Activated CD4-positive, alpha-beta T cell treated with anti-CD3 and anti-CD28 coated beads, Interleukin-2, amount 10 ng/mL, durations not matched to agents 7 days and 5 days (primary cell): Measurements from ENCODE around the gene SERPINC1. TPM values are rescaled to one million over a fixed set of nuclear protein-coding genes. Genes with fewer than 3 reads are reported as not detected.
A peak's percentile ranks its signal among the peaks of the same experiment; 100 is the strongest.
"Not testable (repeated sequence)": the region's sequence is repeated elsewhere in the genome, so short reads cannot be mapped to it uniquely, and the experiment has no call there.

Experiments used
- CTCF ChIA-PET: fragments of 350-600 bp; sonication (Branson Sonifier 250); formaldehyde crosslinking; loops from one replicate; lab custom pipeline; 2021; ENCODE audit warnings: antibody characterized with exemption; lab: Charles Lee
- POLR2A ChIA-PET: fragments of 350-600 bp; sonication (Branson Sonifier 250); formaldehyde crosslinking; loops from one replicate; lab custom pipeline; 2021; ENCODE audit warnings: antibody characterized with exemption; lab: Charles Lee
- DNase-seq: peaks from one replicate; pipeline ENCODE4 v3.0.0-alpha.2; 2020
- H3K27ac Mint-ChIP-seq: one replicate; pipeline ENCODE4 v1.8.0; 2021; ENCODE audit warnings: mild to moderate bottlenecking, moderate library complexity, mixed read lengths
- H3K27me3 Mint-ChIP-seq: one replicate; pipeline ENCODE4 v1.8.0; 2021; ENCODE audit warnings: mixed read lengths
- H3K36me3 Mint-ChIP-seq: one replicate; pipeline ENCODE4 v1.8.0; 2021; ENCODE audit warnings: low read depth, mixed read lengths
- H3K4me1 Mint-ChIP-seq: one replicate; pipeline ENCODE4 v1.8.0; 2021; ENCODE audit warnings: mixed read lengths
- H3K4me3 Mint-ChIP-seq: one replicate; pipeline ENCODE4 v1.8.0; 2021; ENCODE audit warnings: mild to moderate bottlenecking, moderate library complexity, mixed read lengths
- H3K9me3 Mint-ChIP-seq: one replicate; pipeline ENCODE4 v1.8.0; 2021; ENCODE audit warnings: mixed read lengths
- total RNA-seq, 2 experiments: library from RNA; stranded (reverse); gene quantifications; one replicate each; pipeline ENCODE4 v1.2.3, GENCODE V29; 2021

The SERPINC1 gene
- total RNA-seq, 2 experiments from 2014 or later = 0.17 TPM

DNA sequence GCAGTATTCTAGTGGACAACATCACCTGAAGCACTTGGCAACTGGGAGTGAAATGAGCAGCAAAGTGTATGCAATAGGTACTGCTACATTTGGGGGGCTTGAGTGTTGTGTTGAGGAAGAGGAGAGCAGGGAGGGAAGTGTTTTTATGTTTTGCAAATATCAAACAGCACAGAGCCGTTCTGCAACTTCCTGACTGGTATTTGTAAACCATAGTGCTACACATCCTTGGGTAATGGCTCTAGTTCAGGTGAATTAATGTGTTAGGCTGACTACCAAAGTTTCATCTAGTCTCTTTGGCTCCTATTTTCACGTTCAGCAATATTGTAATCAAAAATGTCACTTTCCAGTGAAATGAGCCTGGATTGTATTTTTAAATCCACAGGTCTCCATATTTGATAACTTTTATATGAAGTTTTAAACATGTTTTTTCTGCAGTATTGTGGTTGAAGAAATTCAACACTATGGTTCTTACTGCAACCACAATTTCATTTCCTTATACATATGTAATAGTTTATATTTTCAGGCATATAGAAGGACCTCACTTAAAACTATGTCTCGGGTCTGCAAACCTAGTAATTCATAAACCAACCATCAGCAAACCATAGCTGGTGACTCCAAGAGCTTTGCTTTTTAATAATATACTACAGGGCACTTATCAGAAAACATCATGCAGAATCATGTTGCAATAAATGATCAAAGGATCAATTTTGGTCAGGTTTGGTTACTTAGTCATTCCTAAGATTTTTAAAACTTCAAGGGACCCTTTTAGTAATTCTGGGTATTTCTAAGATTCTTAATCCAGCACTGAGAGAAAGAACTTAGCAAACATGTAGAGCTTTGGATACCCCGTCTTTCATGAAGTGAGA lies 30.1 kb downstream of the SERPINC1 start:
- H3K27ac Mint-ChIP-seq = peak overlapping the region; percentile 55
- CTCF ChIA-PET = no interaction called here
- H3K27me3 Mint-ChIP-seq = no peaks in the 10 kb centered on the region
- H3K4me3 Mint-ChIP-seq = no peak overlapping the region
- POLR2A ChIA-PET = no interaction called here
- DNase-seq = no peak
- H3K4me1 Mint-ChIP-seq = peaks cover 16% of the 10 kb centered on the region
- peaks cover 42% of the 10 kb centered on the region for H3K36me3 Mint-ChIP-seq
- H3K9me3 Mint-ChIP-seq = no peaks in the 10 kb centered on the region

DNA sequence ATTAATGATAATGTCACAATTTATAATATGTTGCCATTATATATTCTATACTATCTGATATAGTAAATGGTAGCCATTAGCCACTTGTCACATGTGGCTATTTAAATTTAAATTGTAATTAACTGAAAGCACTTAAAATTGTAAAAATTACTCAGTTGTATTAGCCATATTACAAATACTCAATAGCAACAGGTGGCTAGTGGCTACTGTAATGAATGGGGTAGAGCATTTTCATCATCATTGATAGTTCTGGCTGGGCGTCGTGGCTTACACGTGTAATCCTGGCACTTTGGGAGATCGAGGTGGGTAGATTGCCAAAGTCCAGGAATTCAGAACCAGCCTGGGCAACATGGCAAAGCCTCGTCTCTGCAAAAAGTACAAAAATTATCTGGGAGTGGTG lies 32.4 kb downstream of the SERPINC1 start:
- Mint-ChIP-seq H3K4me1 (peaks cover 16% of the 10 kb centered on the region), H3K4me3 (no peak overlapping the region), H3K27ac (no peak overlapping the region), H3K9me3 (peaks cover 3% of the 10 kb centered on the region), H3K36me3 (peaks cover 33% of the 10 kb centered on the region), H3K27me3 (no peaks in the 10 kb centered on the region)
- ChIA-PET POLR2A (no interaction called here), CTCF (no interaction called here)
- DNase-seq = no peak

DNA sequence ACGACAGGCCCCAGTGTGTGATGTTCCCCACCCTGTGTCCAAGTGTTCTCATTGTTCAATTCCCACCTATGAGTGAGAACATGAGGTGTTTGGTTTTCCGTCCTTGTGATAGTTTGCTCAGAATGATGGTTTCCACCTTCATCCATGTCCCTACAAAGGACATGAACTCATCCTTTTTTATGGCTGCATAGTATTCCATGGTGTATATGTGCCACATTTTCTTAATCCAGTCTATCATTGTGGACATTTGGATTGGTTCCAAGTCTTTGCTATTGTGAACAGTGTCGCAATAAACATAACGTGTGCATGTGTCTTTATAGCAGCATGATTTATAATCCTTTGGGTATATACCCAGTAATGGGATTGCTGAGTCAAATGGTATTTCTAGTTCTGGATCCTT lies 36.0 kb downstream of the SERPINC1 start:
- DNase-seq, H3K4me1 Mint-ChIP-seq, H3K4me3 Mint-ChIP-seq, POLR2A ChIA-PET, H3K9me3 Mint-ChIP-seq, CTCF ChIA-PET, H3K27me3 Mint-ChIP-seq, H3K27ac Mint-ChIP-seq: not testable (repeated sequence)
- peaks cover 22% of the 10 kb centered on the region for H3K36me3 Mint-ChIP-seq

DNA sequence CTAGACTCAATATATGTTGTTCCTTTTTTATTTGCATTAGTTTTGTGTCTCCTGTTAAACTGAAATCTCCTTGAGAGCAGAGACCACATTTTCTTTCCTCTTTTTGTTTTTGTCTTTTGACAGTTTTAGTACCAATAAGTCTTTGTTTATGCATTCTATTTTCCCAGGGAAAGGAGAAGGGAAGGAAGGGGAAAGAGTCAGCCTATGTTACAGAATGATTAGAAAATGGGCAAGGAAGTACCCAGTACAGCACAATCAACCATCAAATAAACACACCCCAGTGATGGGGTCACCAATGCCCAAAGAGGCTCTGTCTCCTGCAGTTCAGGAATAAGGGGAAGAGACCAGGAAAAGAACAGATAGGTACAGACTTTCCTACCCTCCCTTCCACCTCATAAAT lies 38.9 kb downstream of the SERPINC1 start:
- Mint-ChIP-seq H3K4me1 (peaks cover 6% of the 10 kb centered on the region), H3K36me3 (peaks cover 25% of the 10 kb centered on the region), H3K9me3 (peaks cover 3% of the 10 kb centered on the region), H3K27ac (no peak overlapping the region), H3K27me3 (no peaks in the 10 kb centered on the region), H3K4me3 (no peak overlapping the region)
- ChIA-PET POLR2A (no interaction called here), CTCF (no interaction called here)
- DNase-seq = no peak

DNA sequence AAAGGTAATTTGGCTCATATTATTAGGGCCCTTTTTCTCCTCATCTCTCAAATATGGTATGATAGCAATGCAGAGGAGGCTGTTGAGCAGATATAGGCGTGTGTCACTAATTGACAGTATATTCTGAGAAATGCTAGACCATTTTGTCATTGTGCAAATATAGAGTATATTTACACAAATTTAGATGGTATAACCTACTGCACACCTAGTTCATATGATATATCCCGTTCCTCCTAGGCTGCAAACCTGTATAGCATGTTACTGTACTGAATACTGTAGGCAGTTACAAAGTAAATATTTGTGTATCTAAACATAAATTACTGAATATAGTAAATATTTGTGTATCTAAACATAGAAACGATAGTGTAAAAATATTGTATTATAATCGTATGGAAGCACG lies 40.4 kb downstream of the SERPINC1 start:
- Mint-ChIP-seq H3K27me3 (no peaks in the 10 kb centered on the region), H3K27ac (no peak overlapping the region), H3K4me3 (no peak overlapping the region), H3K36me3 (peaks cover 31% of the 10 kb centered on the region), H3K4me1 (peaks cover 8% of the 10 kb centered on the region), H3K9me3 (peaks cover 3% of the 10 kb centered on the region)
- CTCF ChIA-PET = interaction anchor here (0.6 kb wide), 1 partner anchor 655 kb away, joined by 3 read pairs; no protein-coding TSS in a partner anchor
- no peak for DNase-seq
- POLR2A ChIA-PET = no interaction called here

DNA sequence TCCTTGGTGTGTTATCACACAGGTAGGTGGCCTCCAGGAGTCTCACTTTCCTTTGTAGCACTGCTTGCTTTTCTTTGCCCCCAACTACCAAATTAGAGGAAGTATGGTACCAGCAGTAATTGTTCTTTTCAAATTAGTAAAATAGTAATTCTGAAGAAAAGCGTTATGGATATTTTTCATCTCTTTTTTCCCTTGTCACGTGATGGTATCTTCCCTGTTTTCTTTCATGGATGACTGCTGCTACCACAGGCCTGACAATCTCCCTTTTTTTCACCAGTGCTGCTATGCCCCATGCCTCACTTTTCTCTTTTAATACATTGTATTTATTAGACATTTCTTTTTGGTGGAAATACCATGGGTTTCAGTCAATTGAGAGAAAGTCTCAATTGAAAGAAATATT lies 45.6 kb downstream of the SERPINC1 start:
- H3K27me3 Mint-ChIP-seq = no peaks in the 10 kb centered on the region
- H3K9me3 Mint-ChIP-seq = no peaks in the 10 kb centered on the region
- peak overlapping the region; percentile 96 for H3K27ac Mint-ChIP-seq
- ChIA-PET POLR2A (no interaction called here), CTCF (no interaction called here)
- H3K36me3 Mint-ChIP-seq = peaks cover 41% of the 10 kb centered on the region
- H3K4me1 Mint-ChIP-seq = peaks cover 42% of the 10 kb centered on the region
- no peak for DNase-seq
- H3K4me3 Mint-ChIP-seq = peak overlapping the region; percentile 48

DNA sequence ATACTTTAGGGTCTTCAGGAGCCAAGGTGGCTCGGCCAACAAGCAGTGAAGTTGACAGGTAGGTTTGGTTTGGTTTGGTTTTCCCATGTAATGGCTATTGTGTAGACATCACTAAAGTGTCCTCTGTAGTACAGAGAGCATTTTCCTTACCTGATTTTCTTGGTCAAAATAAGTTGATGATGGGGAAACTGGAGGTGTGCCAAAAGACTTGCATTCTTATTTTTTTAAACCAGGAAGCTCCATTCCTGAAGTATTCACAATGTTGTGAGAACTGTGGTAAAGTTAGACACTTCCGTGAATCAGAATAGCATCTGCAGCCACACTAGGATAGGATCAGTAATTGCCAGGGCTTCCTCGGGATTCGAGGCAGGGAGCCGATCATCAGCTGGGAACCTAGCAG lies 46.0 kb downstream of the SERPINC1 start:
- H3K27ac Mint-ChIP-seq = peak overlapping the region; percentile 96
- H3K9me3 Mint-ChIP-seq = no peaks in the 10 kb centered on the region
- no peak for DNase-seq
- H3K27me3 Mint-ChIP-seq = no peaks in the 10 kb centered on the region
- H3K4me3 Mint-ChIP-seq = peak overlapping the region; percentile 95
- CTCF ChIA-PET = no interaction called here
- H3K4me1 Mint-ChIP-seq = peaks cover 46% of the 10 kb centered on the region
- H3K36me3 Mint-ChIP-seq = peaks cover 43% of the 10 kb centered on the region
- POLR2A ChIA-PET = no interaction called here

DNA sequence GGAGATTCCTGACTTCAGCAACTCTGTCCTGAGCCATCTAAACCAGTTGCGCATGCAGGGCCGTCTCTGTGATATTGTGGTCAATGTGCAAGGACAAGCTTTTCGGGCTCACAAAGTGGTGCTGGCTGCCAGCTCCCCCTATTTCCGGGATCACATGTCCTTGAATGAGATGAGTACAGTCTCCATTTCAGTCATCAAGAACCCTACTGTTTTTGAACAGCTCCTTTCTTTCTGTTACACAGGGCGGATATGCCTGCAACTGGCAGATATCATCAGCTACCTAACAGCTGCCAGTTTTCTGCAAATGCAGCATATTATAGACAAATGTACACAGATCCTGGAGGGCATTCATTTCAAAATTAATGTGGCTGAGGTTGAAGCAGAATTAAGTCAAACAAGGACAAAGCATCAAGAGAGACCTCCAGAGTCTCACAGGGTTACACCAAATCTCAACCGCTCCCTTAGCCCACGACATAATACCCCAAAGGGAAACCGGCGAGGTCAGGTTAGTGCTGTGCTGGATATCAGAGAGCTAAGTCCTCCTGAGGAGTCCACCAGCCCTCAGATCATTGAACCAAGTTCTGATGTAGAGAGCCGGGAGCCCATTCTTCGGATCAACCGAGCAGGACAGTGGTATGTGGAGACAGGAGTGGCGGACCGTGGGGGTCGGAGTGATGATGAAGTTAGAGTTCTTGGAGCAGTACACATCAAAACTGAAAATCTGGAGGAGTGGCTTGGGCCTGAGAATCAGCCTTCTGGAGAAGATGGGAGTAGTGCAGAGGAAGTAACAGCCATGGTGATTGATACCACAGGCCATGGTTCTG lies 46.7 kb downstream of the SERPINC1 start:
- H3K27me3 Mint-ChIP-seq = no peaks in the 10 kb centered on the region
- H3K9me3 Mint-ChIP-seq = no peaks in the 10 kb centered on the region
- H3K36me3 Mint-ChIP-seq = peaks cover 44% of the 10 kb centered on the region
- ChIA-PET POLR2A (interaction anchor here (0.5 kb wide), 1 partner anchor 1044 kb away, joined by 3 read pairs; no protein-coding TSS in a partner anchor), CTCF (interaction anchor here (0.6 to 0.9 kb wide), 3 partner anchors 10 to 79 kb away, joined by 3 read pairs; no protein-coding TSS in a partner anchor)
- peak overlapping the region; percentile 95 for H3K4me3 Mint-ChIP-seq
- peak; percentile 52 for DNase-seq
- H3K4me1 Mint-ChIP-seq = peaks cover 52% of the 10 kb centered on the region
- peak overlapping the region; percentile 96 for H3K27ac Mint-ChIP-seq

DNA sequence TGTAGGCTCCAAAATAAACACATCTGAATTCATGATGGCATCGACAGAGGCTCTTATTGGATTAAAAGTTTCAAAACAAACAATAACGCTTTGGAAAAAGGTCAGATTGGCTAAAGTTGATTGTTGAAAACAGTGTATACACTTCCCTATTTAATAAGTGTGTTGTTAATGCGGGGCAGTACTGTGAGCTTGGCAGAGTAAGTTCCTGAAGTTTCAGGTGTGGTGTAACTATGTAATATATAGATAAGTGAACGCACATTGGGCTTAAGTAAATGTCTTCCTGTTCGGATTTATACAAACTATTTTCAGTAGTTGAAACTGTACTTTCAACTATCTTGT lies 48.1 kb downstream of the SERPINC1 start:
- Mint-ChIP-seq H3K4me1 (peaks cover 63% of the 10 kb centered on the region), H3K9me3 (no peaks in the 10 kb centered on the region), H3K27me3 (no peaks in the 10 kb centered on the region), H3K36me3 (peaks cover 56% of the 10 kb centered on the region), H3K4me3 (peak overlapping the region; percentile 95), H3K27ac (peak overlapping the region; percentile 96)
- DNase-seq = no peak
- POLR2A ChIA-PET = interaction anchor here (2.1 kb wide), 1 partner anchor 45 kb away, joined by 7 read pairs; the partner anchor contains the start of genes CENPL and DARS2
- CTCF ChIA-PET = interaction anchor here (1.2 kb wide), 1 partner anchor 41 kb away, joined by 4 read pairs; no protein-coding TSS in a partner anchor

DNA sequence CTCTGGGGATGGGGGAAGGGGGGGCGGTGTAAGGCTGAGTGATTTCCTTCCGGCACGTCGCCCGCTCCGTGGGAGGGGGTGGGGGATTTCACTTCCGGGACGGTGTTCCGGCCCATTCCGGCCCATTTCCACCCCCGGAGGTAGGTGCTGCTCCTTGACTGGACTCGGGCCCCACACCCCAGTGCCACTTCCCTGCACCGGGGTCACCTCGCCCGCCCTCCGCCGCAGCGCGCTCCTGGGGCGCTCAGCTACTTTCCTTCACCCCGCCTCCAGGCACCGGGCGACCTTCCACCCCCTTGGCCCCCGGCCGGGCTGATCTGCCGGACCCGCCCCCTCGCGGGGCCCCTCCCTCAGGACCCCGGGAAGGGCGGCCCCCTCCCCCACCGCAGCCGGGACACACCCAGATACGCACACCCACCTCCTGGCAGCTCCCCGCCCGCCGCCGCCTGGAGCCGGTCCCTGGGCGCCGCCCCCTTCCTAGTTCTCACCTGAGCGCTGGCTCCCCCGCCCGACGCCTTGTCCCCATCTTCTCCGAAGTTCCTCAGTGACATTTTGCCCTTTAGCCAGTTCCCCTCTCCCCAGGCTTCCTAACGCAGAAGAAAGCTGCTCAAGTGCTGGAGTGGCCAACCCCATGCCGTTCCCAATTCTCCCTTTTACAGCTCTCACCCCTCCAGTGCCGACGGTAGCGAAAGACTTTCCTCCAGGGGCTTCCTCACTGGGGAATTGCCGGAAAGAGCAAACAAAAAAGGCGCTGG lies 48.7 kb downstream of the SERPINC1 start, which contains the start of gene ZBTB37:
ZBTB37 (plus strand) TSS at position 115 of the 755 bp plus-strand sequence. CDS start 1,846 bp downstream, outside the sequence.
- ChIA-PET POLR2A (interaction anchor here (0.6 to 2.1 kb wide), 3 partner anchors 44 to 438 kb away, joined by 3 to 7 read pairs (median 4); partner anchors contain the start of genes CENPL, DARS2 and PRDX6), CTCF (interaction anchor here (0.8 to 1.2 kb wide), 2 partner anchors 40 to 154 kb away, joined by 3 to 4 read pairs; no protein-coding TSS in a partner anchor)
- Mint-ChIP-seq H3K4me3 (peak within 1 kb of the TSS; percentile 95), H3K4me1 (peaks cover 67% of the 10 kb centered on the region), H3K27me3 (no peaks in the 10 kb centered on the region), H3K27ac (peak within 1 kb of the TSS; percentile 96), H3K9me3 (no peaks in the 10 kb centered on the region), H3K36me3 (peaks cover 60% of the 10 kb centered on the region)
- DNase-seq = peak; percentile 95

DNA sequence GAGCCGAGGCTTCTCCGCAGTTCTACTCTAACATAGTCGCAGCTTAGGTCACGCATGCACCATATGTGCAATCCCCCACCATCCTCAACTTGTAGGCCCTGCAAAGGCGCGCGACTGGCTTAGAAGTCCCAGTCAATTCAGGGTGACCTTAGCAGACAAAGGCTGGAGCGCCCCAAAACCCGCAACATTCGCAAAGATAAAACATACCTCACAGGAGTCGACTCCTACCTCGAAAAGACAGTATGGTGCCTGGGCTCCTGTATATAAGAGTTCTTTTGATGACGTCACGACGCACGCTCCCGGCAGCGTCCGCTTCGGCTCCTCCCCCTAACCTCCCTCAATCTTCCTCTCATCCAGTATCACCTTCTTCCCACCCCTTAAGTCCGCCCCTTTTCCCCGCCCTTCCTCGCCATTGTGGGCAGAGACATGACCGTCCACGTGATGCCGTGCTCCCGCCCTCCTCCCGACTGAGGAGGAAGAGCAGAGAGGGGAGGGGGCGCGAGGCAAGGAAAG lies 49.3 kb downstream of the SERPINC1 start, which contains the start of gene GAS5:
GAS5 (minus strand) TSS at position 237 of the 513 bp plus-strand sequence.
- peak within 1 kb of the TSS; percentile 95 for H3K4me3 Mint-ChIP-seq
- H3K36me3 Mint-ChIP-seq = peaks cover 58% of the 10 kb centered on the region
- no peaks in the 10 kb centered on the region for H3K9me3 Mint-ChIP-seq
- DNase-seq = peak; percentile 100
- peak within 1 kb of the TSS; percentile 96 for H3K27ac Mint-ChIP-seq
- ChIA-PET POLR2A (interaction anchor here (0.6 to 2.1 kb wide), 4 partner anchors 33 to 438 kb away, joined by 3 to 7 read pairs (median 4); partner anchors contain the start of genes CENPL, DARS2 and PRDX6), CTCF (interaction anchor here (0.8 to 1.2 kb wide), 2 partner anchors 40 to 155 kb away, joined by 3 to 4 read pairs; no protein-coding TSS in a partner anchor)
- no peaks in the 10 kb centered on the region for H3K27me3 Mint-ChIP-seq
- peaks cover 66% of the 10 kb centered on the region for H3K4me1 Mint-ChIP-seq
